Choroid plexus epithelial cell (primary cell): ENCODE data around the gene CACNA1G.

Experiments used
- DNase-seq: peaks from one replicate; pipeline ENCODE4 v3.0.0-alpha.2; 2010; ENCODE audit warnings: low read depth
- H3K4me3 ChIP-seq: 2 replicates; pipeline ENCODE4 v1.5.1; 2011; ENCODE audit warnings: low read depth, mild to moderate bottlenecking, control low read depth, low read length, moderate library complexity
- CTCF ChIP-seq: conservative IDR thresholded peaks from 2 replicates; pipeline ENCODE4 v1.5.1; 2011; ENCODE audit warnings: low read depth, mild to moderate bottlenecking, control low read depth, inconsistent platforms, low read length, moderate library complexity

The CACNA1G gene

GRCh38 chr17:50537721-50538548, 22.6 kb upstream of the CACNA1G start:
- no peak for DNase-seq
- H3K4me3 ChIP-seq, result no peak overlapping the region
- no peak for TF ChIP-seq CTCF

GRCh38 chr17:50538549-50539410, 21.7 kb upstream of the CACNA1G start:
- H3K4me3 ChIP-seq, result no peak overlapping the region
- no peak for TF ChIP-seq CTCF
- peak; percentile 49 for DNase-seq

GRCh38 chr17:50539762-50540559, 20.6 kb upstream of the CACNA1G start:
- no peak for TF ChIP-seq CTCF
- no peak overlapping the region for H3K4me3 ChIP-seq
- DNase-seq, result no peak

GRCh38 chr17:50540560-50541401, 19.7 kb upstream of the CACNA1G start:
- no peak for TF ChIP-seq CTCF
- H3K4me3 ChIP-seq, result no peak overlapping the region

GRCh38 chr17:50541402-50541715, 19.2 kb upstream of the CACNA1G start:
- peak overlapping the region; percentile 63 for H3K4me3 ChIP-seq
- no peak for TF ChIP-seq CTCF

More at GRCh38 chr17:50540560-50541401, 19.7 kb upstream of the CACNA1G start:
- no peak for DNase-seq

More at GRCh38 chr17:50541402-50541715, 19.2 kb upstream of the CACNA1G start:
- no peak for DNase-seq
